GM21576 (cell line): ENCODE data around the gene AFF1.
A peak's percentile ranks its signal among the peaks of the same experiment; 100 is the strongest.
"Not testable (repeated sequence)": the region's sequence is repeated elsewhere in the genome, so short reads cannot be mapped to it uniquely, and the experiment has no call there.

Experiments
- ATAC-seq: cut with Tn5 transposase; IDR thresholded peaks from one replicate; pipeline ENCODE4 v1.9.1; 2021; ENCODE audit warnings: mild to moderate bottlenecking, moderate library complexity; ENCODE audit not compliant: unreplicated experiment

The AFF1 gene

DNA sequence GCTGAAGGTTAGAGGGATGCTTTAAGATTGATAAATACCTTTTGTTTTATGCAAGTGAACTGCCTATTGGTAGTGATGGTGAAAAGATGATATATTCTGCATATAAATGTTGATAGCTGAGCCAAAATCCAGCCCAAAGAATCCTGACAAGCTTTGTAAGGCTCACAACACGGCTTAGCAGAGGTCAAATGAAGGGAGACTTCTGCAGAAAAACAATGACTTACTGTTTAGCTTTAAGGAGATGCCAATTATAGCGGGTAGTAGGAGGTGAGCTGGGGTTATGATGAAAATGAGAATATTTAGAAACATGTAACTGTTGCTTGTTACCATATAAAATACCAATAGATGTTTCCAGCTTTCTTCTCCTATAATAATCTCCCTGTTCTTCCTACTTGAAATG lies 97.1 kb downstream of the AFF1 start:
- ATAC-seq: no peak

DNA sequence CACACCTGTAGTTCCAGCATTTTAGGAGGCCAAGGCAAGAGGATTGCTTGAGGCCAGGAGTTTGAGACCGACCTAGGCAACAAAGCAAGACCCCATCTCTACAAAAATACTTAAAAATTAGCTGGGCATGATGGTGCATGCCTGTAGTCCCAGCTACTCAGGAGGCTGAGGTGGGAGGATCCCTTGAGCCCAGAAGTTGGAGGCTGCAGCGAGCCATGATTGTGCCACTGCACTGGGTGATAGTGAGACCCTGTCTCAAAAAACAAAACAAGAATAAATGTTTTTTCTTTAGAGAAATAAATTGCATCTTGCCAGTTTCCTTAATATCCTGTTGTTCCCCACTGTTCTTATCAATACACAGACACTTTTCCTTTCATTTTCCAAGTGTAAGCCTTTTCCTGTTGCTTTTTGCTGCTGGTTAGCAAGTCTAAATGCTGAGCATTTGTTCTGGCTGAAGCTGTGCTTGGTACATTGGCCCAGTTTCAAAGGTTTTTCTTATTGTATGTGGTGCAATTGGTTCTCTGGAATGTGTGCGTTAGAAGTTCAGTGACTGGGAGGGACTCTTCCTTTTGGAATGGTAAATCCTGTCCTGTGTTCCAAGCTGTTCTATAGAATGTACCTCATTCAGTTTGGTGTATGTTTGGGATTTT lies 98.2 kb downstream of the AFF1 start:
- no peak for ATAC-seq

DNA sequence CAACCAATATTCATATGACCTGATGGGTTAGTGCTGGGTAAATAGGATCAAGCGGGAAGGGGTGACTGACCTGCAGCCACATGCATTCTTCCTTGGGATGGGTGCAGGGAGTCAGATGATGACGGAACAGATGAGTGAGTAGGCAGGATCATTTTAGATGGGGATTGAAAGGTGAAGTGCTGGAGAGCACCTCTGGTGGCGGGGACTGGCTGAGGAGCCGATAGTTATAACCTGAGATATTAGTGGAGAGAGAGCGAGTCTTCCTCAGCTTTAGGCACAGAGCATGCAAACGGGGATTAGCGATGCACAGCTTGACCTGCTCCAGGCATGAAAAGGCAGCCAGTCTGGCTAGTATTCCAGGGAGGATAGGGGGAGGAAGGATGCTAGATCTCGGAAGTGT lies 99.1 kb downstream of the AFF1 start:
- ATAC-seq: no peak

DNA sequence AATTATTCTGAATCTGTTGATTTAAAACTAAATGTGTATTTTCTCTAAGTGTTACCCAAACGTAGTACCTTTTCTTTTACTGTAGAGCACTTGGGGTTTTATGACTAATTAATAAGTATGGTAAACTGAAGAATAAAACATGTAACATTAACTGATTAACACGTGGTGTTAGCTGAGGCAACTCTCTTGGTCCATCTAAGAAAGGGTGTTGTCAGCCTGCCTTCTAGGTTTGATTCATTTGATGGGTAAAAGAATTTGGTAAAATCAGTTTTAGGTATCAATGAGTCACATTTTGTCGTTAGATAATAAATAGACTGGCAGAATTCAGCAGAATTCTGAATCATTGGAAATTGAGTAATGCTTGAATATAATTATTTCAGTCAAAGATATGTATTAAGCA lies 99.7 kb downstream of the AFF1 start:
- no peak for ATAC-seq

DNA sequence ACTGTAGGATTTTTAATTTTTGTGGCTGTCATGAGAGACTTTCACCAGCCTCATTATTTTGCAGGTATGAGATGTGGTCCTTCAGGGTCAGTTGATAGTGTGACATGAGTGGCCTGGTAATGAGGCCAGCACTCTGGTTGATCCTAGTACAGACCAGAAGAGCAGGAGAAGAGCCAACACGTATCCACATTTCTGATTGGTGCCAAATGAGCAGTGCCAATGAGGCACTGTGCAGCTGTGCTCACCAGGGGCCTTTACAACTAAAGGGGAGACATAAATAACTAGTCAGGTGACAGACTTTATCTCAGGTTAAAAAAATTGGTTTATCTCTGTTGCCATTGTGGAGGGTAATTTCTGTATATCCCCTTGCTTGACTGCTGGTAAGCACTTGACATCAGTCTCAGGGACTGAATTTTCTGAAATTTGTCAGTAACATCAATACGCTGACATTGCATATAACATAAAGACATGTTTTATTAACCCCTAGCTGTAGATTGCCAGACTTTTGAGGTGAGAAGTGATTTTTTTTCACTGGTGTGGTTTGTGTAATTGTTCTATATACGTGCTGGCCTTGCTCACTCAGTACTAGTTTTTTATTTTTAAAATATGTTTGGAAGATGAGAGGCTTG lies 101.2 kb downstream of the AFF1 start:
- ATAC-seq: no peak

DNA sequence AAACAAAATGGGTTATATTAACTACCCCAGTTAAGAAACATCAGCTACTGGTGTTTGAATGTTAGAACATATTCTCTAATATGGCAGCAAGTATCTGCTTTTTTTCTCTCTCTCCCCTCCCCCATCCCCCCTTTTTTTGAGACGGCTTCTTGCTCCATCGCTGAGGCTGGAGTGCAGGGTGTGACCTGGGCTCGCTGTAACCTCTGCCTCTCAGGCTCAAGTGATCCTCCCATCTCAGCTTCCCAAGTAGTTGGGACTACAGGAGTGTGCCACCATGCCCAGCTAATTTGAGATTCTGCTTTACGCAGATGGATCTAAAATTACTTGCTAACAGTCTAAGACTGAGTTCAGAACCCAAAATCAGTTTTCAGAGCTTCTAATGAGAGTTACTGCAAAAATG lies 101.9 kb downstream of the AFF1 start:
- no peak for ATAC-seq

DNA sequence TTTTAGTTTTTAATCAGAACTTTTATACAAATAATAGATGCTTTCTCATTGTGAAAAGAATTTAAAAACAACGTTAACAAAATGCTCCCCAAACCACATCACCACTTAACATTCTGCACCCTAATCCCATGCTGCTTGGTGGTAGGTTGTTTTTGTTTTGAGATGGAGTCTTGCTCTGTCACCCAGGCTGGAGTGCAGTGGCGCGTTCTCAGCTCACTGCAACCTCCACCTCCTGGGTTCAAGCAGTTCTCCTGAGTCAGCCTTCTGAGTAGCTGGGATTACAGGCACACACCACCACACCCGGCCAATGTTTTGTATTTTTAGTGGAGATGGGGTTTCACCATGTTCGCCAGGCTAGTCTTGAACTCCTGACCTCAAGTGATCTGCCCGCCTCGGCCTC lies 102.4 kb downstream of the AFF1 start:
- ATAC-seq: not testable (repeated sequence)

DNA sequence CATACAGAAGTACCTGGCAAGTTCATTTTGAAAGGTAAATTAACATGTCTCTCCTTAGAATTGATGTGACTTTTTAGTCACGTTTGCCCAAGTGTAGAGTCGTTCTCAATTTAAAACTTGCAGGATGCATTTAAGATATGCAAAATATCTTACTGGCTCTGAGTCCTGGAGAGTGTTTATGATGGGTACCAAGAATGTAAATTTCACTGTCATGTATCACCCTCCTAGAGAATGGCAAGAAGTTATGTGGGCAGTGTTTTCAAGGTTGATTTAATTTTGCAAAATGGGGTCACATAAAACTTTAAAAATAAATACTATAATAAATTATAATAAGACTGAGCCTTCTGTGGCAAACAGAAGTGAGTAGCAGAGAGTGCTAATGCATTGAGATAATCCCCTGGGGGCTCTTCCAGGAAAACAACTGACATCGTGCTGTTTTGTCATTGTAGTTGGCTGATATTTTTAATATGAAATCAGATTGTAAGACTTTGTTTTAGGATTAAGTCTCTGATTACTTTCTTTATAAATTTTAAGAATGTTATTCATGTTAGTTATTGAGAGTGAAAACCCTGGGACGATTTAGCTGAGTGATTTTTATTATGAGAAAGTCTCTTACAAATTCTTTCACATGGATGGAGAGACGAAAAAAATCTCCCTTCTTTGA lies 103.0 kb downstream of the AFF1 start:
- ATAC-seq: no peak

DNA sequence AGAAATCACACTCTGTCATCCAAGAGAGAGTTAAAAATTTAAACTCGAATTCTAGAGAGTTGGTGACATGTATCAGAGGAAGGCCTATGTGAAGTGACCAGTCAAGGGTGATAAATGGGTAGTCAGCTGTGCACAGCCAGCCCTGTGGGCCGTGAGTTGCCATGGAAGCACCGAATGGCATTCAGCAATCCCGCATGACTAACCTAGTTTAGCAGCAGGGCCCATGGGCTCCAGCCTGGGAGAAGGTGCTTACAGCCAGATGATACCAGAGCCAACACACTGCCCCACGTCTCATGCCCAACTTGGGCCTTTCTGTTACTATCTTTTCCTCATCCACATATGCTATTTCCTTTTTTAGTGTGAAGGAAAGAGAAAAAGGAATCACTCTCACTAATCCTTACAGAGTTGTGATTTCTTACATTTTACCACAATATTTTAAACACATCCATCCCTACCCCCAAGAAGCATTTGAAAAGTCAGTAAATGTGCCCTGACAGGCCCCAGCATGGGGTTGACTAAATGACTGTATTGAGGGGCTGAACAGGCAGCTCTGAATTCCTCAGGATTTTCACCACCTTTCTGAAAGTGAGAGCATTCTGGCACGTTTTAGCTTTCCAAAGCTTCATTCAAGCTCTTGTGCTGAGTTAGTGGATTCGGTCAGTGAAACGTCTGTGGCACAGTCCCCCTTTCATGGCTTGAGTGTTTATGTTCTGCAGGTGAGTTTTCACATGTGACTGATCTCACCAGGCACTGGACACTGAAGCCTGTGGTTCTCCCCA lies 104.2 kb downstream of the AFF1 start:
- peak; percentile 47 for ATAC-seq

DNA sequence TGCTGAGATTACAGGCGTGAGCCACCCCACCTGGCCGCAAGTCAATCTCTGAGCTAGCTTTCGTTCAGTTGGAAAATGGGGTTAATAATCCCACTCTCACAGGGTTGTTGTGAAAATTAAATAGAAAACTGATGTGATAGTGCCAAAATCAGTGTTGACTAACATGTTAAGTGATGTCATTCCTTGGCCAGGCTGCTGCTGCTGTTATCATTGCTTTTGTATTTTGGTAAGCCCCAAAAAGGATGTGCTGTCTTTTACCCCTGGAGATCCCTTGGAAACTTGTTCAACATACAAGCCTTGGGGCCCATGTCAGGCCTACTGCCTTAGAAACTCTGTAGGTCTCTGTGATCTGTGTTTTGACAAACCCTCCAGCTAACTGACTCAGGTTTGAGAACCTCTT lies 106.3 kb downstream of the AFF1 start:
- ATAC-seq: no peak

DNA sequence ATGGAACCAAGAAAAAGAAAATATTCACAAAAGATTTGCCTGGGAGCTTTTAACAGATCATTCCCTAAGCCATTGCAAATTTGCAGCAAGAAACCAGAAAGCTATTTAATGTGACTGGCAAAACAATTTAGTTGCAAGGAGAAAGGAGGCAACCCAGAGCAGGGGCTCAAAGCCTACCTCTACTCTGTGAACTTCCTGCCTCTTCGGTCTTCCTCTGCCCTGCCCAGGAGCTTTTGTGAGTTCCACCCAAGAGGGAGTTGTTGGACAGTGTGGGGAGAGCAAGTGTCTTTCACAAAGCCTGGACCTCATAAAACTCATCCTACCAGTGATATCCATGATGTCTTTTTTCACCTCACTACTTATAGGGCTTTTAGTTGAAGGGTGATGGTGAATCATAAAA lies 107.4 kb downstream of the AFF1 start:
- ATAC-seq: no peak

DNA sequence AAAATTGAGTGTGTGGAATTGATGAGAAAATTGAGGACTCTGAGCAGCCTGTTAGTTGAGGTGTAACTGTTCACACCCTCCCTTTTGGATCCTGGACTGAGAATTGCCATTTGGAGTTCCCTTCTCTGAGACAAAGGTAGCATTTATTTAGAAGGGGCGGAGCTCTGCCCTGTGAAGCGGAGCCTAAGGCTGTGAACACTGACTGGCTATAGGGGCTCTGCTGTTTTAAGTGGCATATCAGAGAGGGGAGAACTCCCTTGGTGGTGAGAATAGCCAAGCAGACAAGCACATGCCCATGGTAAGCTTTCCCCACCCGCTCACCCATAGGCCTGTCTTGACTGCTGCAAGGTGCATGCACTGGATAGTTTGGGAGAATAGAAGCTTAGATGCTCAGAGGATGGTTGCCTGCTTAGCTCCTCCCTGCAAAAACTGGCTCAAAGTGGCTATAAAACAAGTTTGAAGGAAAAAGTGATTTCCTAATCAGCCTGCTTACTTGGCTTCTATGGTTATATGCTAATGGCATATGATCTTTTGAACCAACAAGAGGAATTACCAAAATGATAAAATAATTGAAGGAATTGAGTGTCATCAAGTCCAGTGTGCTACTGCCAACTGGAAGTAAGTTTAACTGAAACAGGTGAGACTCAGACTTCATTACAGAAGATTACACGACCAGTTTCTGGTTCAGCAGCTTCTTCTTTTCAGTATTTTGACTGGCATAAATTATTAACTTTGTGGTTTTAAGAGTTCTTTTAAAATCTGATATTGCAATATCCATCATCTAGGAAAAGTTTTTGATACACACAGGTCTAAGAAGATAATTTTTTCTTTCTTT lies 108.4 kb downstream of the AFF1 start:
- ATAC-seq: no peak

DNA sequence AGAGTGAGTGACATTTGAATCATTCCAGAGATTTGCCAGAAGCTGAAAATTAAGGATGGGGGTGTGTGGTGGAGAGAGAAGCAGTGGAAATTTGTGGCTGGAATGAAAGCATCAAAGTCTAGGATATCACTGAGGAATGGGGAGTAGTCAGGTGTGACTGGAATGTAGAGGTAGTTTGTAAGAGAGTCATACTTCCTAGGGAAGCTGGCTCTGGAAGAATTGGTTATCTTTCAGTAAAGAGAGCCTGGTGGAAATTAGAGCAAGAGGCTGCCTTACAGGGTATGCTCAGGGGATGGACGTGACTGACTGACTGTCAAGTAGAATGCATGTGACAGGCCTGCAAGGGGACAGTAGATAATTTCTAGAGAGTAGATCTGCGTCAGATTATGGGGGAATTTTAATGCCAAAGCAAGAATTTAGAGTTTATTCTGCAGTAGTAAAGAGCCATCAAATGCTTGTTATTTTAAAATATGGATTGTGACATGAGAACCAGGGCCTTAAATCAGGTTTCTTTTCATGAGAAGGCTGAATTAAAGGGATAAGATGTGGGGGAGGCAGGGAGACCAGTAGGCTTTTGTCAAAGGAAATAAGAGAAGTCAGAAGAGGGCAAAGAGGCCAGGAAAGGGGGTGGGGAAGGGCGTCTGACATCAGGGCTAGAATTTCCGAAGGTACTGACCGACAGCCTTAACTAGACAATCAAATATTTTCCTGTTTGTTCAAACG lies 109.9 kb downstream of the AFF1 start:
- ATAC-seq: no peak

DNA sequence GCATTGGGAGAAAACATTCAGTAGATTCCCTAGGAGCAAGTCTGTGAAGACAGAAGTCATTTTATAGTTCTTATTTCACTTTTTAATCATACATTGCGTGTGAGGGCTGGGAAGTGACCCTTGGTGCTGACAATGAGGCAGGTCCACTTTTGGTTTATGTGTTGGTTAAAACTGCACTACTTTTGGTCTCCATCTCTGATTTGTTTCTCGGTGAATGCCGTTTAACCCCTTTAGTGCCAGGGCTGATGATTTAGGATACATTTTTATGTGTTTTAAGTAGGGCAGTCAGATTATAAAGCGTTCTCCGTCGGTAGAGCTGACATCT lies 110.4 kb downstream of the AFF1 start:
- no peak for ATAC-seq

DNA sequence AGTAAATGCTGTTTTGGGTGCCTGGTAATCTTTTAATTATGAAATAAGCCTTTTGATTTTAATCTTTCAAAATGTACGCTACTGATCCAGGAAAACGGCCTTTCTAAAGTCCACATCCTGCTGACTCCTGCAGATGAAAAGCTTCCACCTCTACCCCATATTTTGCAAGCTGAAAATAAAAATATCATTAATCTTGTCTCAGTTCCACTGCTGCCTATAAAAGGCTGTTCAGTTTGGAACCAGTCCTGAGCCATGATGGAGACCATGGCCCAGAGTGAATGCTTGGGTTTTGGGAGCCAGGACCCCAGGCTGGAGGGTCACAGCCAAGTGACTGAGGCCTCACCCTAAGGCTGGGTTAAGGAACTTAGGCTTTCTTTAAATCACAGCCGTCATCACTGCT lies 110.8 kb downstream of the AFF1 start:
- ATAC-seq: no peak

DNA sequence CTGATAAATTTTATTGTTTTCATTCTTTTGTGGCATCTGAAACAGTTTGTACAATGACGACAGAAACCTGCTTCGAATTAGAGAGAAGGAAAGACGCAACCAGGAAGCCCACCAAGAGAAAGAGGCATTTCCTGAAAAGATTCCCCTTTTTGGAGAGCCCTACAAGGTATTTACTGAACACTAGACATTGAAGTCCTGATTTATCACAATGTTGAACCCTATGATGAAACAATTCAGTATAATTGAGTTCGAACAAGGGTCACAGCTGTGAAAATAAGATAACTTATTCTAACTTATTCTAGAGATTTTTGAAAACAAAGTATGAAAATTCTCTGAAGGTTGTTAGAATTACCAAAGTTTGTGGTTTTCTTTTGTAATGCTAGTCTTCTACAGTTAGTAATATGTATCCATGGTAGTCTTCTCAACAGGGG lies 111.3 kb downstream of the AFF1 start:
- no peak for ATAC-seq

DNA sequence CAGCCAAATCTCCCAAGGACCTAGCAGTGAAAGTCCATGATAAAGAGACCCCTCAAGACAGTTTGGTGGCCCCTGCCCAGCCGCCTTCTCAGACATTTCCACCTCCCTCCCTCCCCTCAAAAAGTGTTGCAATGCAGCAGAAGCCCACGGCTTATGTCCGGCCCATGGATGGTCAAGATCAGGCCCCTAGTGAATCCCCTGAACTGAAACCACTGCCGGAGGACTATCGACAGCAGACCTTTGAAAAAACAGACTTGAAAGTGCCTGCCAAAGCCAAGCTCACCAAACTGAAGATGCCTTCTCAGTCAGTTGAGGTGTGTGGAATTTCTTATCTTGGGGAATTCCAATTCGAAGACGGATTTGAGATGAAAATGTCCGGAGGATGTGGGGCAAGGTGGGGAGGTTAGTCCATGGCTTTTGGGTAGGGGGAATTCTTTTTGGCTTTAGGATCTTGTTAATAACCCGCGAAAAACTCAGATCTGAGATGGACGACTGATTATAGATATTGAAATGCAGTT lies 112.5 kb downstream of the AFF1 start:
- no peak for ATAC-seq

DNA sequence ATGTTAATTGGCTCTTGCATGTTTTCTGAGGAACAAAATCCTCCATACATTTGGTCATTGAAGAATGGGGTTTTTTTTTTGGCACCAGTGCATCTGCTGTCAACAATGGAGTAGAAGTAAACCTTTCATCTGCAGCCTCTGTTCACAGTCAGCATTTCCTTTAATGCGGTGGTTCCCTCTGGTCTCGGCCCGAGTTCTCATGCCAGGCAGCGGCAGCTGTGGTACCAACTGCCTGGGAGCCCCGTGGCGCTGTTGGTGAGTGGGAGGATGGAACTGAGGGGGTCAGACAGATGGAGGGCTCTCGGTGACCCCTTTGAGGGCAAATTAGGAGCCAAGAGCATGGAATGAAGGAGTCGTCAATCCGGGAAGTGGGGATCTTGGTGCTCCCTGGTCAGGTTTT lies 114.7 kb downstream of the AFF1 start:
- no peak for ATAC-seq

DNA sequence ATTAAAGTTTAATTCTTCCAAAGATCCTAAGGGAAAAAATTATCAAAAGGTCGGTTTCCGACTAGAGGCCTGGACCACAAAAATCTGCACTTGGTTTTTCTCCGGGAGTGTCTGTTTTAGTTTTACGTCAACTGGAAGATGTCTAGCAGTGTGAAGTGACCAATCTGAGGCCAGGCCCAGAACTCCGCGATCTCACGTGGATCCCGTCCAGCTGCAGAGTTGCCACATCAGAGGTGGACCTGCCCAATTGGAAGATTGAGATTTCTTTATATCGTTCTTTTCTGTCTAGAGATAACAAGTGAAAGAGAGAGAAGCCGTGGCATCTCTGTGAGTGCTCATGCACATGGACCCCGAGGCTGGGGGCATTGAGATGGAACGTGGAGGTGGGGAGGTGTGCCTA lies 115.8 kb downstream of the AFF1 start:
- ATAC-seq: no peak

DNA sequence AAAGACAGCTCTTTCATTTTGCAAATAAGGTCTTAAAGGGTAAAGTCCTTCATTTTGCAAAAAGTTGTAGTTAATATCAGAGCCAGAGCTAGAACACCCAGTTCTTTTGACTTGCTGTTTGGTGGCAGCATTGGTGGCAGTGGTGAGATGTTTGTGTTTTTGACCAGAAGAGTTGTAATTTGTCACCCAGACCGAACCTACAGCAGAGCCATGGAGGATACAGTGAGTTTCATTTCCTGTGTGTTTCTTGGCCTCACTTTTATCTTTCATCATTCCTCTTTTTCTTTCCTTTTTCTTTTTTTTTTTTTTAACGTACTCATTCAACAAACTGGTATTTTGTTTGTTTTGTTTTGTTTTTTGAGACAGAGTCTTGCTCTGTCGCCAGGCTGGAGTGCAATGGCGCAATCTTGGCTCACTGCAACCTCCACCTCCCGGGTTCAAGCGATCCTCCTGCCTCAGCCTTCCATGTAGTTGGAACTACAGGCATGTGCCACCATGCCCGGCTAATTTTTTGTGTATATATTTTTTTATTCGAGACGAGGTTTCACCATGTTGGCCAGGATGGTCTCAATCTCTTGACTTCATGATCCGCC lies 116.4 kb downstream of the AFF1 start:
- no peak for ATAC-seq
